Measurements from ENCODE around the gene FOXRED1.
A peak's percentile ranks its signal among the peaks of the same experiment; 100 is the strongest.

Gene FOXRED1

GRCh38 chr11:126293726-126294125 lies 24.8 kb downstream of the FOXRED1 start:
- no peak overlapping the region for H3K4me2 ChIP-seq (ENCODE audit: low read length)
- no peaks in the 10 kb centered on the region for H3K9me2 ChIP-seq (replicated peaks; ENCODE audit: control insufficient read depth, low read length)
- peaks cover 26% of the 10 kb centered on the region for H3K36me3 ChIP-seq (ENCODE audit: control insufficient read depth, low read length)
- no peaks in the 10 kb centered on the region for H4K20me1 ChIP-seq (ENCODE audit: control insufficient read depth, insufficient read depth, low read depth, low read length)
- no peak overlapping the region for H3K4me3 ChIP-seq (ENCODE audit: low read length)
- 0 out of 2 replicates have a peak, but pooled peaks cover 2% of the 10 kb centered on the region for H3F3A ChIP-seq (ENCODE audit: control insufficient read depth, insufficient read depth)
- H3K4me1 ChIP-seq (ENCODE audit: control insufficient read depth, low read length): no peaks in the 10 kb centered on the region
- no peak overlapping the region for H3K27ac ChIP-seq (ENCODE audit: low read depth, low read length)
- TF ChIP-seq CTCF (IDR thresholded peaks at IDR 0.05; ENCODE audit: low read depth, low read length, poor library complexity, severe bottlenecking) (no peak), EZH2phosphoT487 (IDR thresholded peaks at IDR 0.05; ENCODE audit: borderline replicate concordance, low read length) (no peak)
- H3K9me3 ChIP-seq (ENCODE audit: control insufficient read depth, insufficient read depth, low read length): no peaks in the 10 kb centered on the region
- no peaks in the 10 kb centered on the region for H3K27me3 ChIP-seq (ENCODE audit: control insufficient read depth, low read length)
- H3K79me2 ChIP-seq (ENCODE audit: control insufficient read depth, low read length): peaks cover 3% of the 10 kb centered on the region; the same call in 1 of the 2 replicates

GRCh38 chr11:126297004-126297403 lies 28.1 kb downstream of the FOXRED1 start:
- Histone ChIP-seq H3K9me3 (ENCODE audit: control insufficient read depth, insufficient read depth, low read length) (no peaks in the 10 kb centered on the region), H3F3A (ENCODE audit: control insufficient read depth, insufficient read depth) (0 out of 2 replicates have a peak, but pooled peaks cover 2% of the 10 kb centered on the region), H3K4me2 (ENCODE audit: low read length) (no peak overlapping the region), H3K27ac (ENCODE audit: low read depth, low read length) (no peak overlapping the region), H3K79me2 (ENCODE audit: control insufficient read depth, low read length) (peaks cover 14% of the 10 kb centered on the region), H3K4me3 (ENCODE audit: low read length) (no peak overlapping the region), H3K9me2 (replicated peaks; ENCODE audit: control insufficient read depth, low read length) (no peaks in the 10 kb centered on the region), H3K4me1 (ENCODE audit: control insufficient read depth, low read length) (no peaks in the 10 kb centered on the region), H3K36me3 (ENCODE audit: control insufficient read depth, low read length) (peaks cover 21% of the 10 kb centered on the region), H3K27me3 (ENCODE audit: control insufficient read depth, low read length) (no peaks in the 10 kb centered on the region), H4K20me1 (ENCODE audit: control insufficient read depth, insufficient read depth, low read depth, low read length) (no peaks in the 10 kb centered on the region)
- TF ChIP-seq EZH2phosphoT487 (IDR thresholded peaks at IDR 0.05; ENCODE audit: borderline replicate concordance, low read length) (no peak), CTCF (IDR thresholded peaks at IDR 0.05; ENCODE audit: low read depth, low read length, poor library complexity, severe bottlenecking) (no peak)

GRCh38 chr11:126303623-126304456 lies 34.9 kb downstream of the FOXRED1 start, which contains the start of gene DCPS:
DCPS (plus strand) TSS chr11:126304060; CDS start chr11:126304081, 21 bp downstream.
- H3K79me2 ChIP-seq (ENCODE audit: control insufficient read depth, low read length): peaks cover 58% of the 10 kb centered on the region
- no peaks in the 10 kb centered on the region for H3K9me3 ChIP-seq (ENCODE audit: control insufficient read depth, insufficient read depth, low read length)
- peak within 1 kb of the TSS; percentile 92 for H3K4me3 ChIP-seq (ENCODE audit: low read length)
- TF ChIP-seq EZH2phosphoT487 (IDR thresholded peaks at IDR 0.05; ENCODE audit: borderline replicate concordance, low read length): no peak
- TF ChIP-seq CTCF (IDR thresholded peaks at IDR 0.05; ENCODE audit: low read depth, low read length, poor library complexity, severe bottlenecking): no peak
- peak within 1 kb of the TSS; percentile 61 for H3K27ac ChIP-seq (ENCODE audit: low read depth, low read length)
- H3K4me2 ChIP-seq (ENCODE audit: low read length): peak within 1 kb of the TSS; percentile 96
- peaks cover 21% of the 10 kb centered on the region for H3K4me1 ChIP-seq (ENCODE audit: control insufficient read depth, low read length)
- H3K27me3 ChIP-seq (ENCODE audit: control insufficient read depth, low read length): no peaks in the 10 kb centered on the region
- H3K9me2 ChIP-seq (replicated peaks; ENCODE audit: control insufficient read depth, low read length): no peaks in the 10 kb centered on the region
- H3K36me3 ChIP-seq (ENCODE audit: control insufficient read depth, low read length): peaks cover 28% of the 10 kb centered on the region
- H4K20me1 ChIP-seq (ENCODE audit: control insufficient read depth, insufficient read depth, low read depth, low read length): no peaks in the 10 kb centered on the region
- H3F3A ChIP-seq (ENCODE audit: control insufficient read depth, insufficient read depth): 0 out of 2 replicates have a peak, but pooled peaks cover 2% of the 10 kb centered on the region

All from DOHH2 (cell line).